ENCODE measurements around the gene MPHOSPH6. TPM values are rescaled to one million over a fixed set of nuclear protein-coding genes. Genes with fewer than 3 reads are reported as not detected.
"Not testable (repeated sequence)": the region's sequence is repeated elsewhere in the genome, so short reads cannot be mapped to it uniquely, and the experiment has no call there.

MPHOSPH6 gene
- total and polyA plus RNA-seq, 2 of the 4 experiments (the other 2 are of a cell fraction), result 5.4 to 15.5 TPM

GRCh38 chr16:82109266-82109665 lies 60.8 kb downstream of the MPHOSPH6 start:
- H3K27me3 ChIP-seq (ENCODE audit: control insufficient read depth, insufficient read depth, low read length); H3K9me3 ChIP-seq (ENCODE audit: control insufficient read depth, insufficient read depth, low read length); H4K8ac ChIP-seq (ENCODE audit: low read depth in 2 of 2, low read length in 2 of 2); intact Hi-C loops (cut with micrococcal nuclease); H2BK20ac ChIP-seq (ENCODE audit: low read depth, low read length); H2BK5ac ChIP-seq (ENCODE audit: low read depth, low read length, poor library complexity, severe bottlenecking); H3K4me2 ChIP-seq (ENCODE audit: low read depth, low read length); in situ Hi-C loops (cut with MboI; ENCODE audit: low sequenced_read_pairs); H3K23ac ChIP-seq (ENCODE audit: low read depth, low read length); H2BK120ac ChIP-seq (ENCODE audit: low read depth, low read length); H3K79me1 ChIP-seq (ENCODE audit: low read depth in 1 of 2, low read length in 2 of 2); H2AFZ ChIP-seq (replicated peaks; ENCODE audit: low read length, poor library complexity); CTCF ChIA-PET; H3K4me3 ChIP-seq (ENCODE audit: insufficient read depth, low read depth, low read length); H3K4me1 ChIP-seq (ENCODE audit: control insufficient read depth, insufficient read depth, low read length); H3K36me3 ChIP-seq (ENCODE audit: control insufficient read depth, insufficient read depth, low read length); POLR2A ChIA-PET (ENCODE audit: unreplicated experiment); H3K18ac ChIP-seq (ENCODE audit: low read depth, low read length); ATAC-seq (ENCODE audit: low read depth); H2AK5ac ChIP-seq (ENCODE audit: low read depth, low read length); H4K91ac ChIP-seq (ENCODE audit: insufficient read depth, low read depth, low read length); BruUV-seq (replicated peaks); H4K5ac ChIP-seq (ENCODE audit: low read depth, low read length); H2AK9ac ChIP-seq (replicated peaks; ENCODE audit: low read depth, low read length, poor library complexity); dilution Hi-C loops (cut with HindIII; ENCODE audit: low sequenced_read_pairs, unreplicated experiment); DNase-seq; H3K27ac ChIP-seq (ENCODE audit: insufficient read depth, low read length); H3K9ac ChIP-seq (ENCODE audit: low read depth, low read length); H3K4ac ChIP-seq (ENCODE audit: low read depth, low read length); H3K14ac ChIP-seq (replicated peaks; ENCODE audit: low read depth, low read length); H2BK15ac ChIP-seq (ENCODE audit: low read depth, low read length); H4K20me1 ChIP-seq (ENCODE audit: insufficient read depth, low read length); H3K56ac ChIP-seq (ENCODE audit: extremely low read depth, insufficient read depth, low read length); H3K9me1 ChIP-seq (ENCODE audit: insufficient read depth, low read length): not testable (repeated sequence)
- 86% methylated on average over 1 of the region's 3 CpGs; no CpG with 5 or more reads in 1 of the 2 experiments for WGBS, 2 experiments (ENCODE audit: extremely low coverage in 2 of 2, insufficient read length in 1 of 2)

All from IMR-90 (cell line).